Loucy (cell line): ENCODE results near the gene MAPK14.

Experiments used
- H2AFZ ChIP-seq: fragments of 200-600 bp; sonication (generic); 2 replicates; pipeline ENCODE4 v1.6.0; 2016; ENCODE audit warnings: antibody characterized with exemption, mild to moderate bottlenecking, low read length, moderate library complexity
- H3F3A ChIP-seq: fragments of 200-600 bp; 2 replicates; pipeline ENCODE4 v1.6.0; 2016; ENCODE audit warnings: antibody characterized with exemption, low read depth, mild to moderate bottlenecking
- H3K27me3 ChIP-seq: fragments of 200-600 bp; sonication (generic); 2 replicates; pipeline ENCODE4 v1.6.1; 2014; ENCODE audit warnings: low read length, mild to moderate bottlenecking; ENCODE audit not compliant: insufficient read depth, poor library complexity, severe bottlenecking
- H3K36me3 ChIP-seq: fragments of 200-600 bp; sonication (generic); 2 replicates; pipeline ENCODE4 v1.6.1; 2016; ENCODE audit warnings: low read length; ENCODE audit not compliant: insufficient read depth
- H3K4me1 ChIP-seq: fragments of 200-600 bp; sonication (generic); 2 replicates; pipeline ENCODE4 v1.5.1; 2014; ENCODE audit warnings: low read length, mild to moderate bottlenecking; ENCODE audit not compliant: insufficient read depth, poor library complexity, severe bottlenecking
- H3K4me2 ChIP-seq: fragments of 200-600 bp; sonication (generic); 2 replicates; pipeline ENCODE4 v1.6.0; 2014; ENCODE audit warnings: antibody characterized with exemption, low read length, low read depth, mild to moderate bottlenecking; ENCODE audit not compliant: poor library complexity, severe bottlenecking
- H3K4me3 ChIP-seq: fragments of 200-600 bp; sonication (generic); 2 replicates; pipeline ENCODE4 v1.5.1; 2014; ENCODE audit warnings: low read length, mild to moderate bottlenecking, mixed read lengths; ENCODE audit not compliant: poor library complexity, severe bottlenecking
- H3K79me2 ChIP-seq: fragments of 200-600 bp; sonication (generic); 2 replicates; pipeline ENCODE4 v1.6.1; 2014; ENCODE audit warnings: low read length; ENCODE audit not compliant: insufficient read depth
- H3K9ac ChIP-seq: fragments of 200-600 bp; sonication (generic); 2 replicates; pipeline ENCODE4 v1.6.0; 2014; ENCODE audit warnings: mild to moderate bottlenecking, low read depth, low read length, moderate library complexity; ENCODE audit not compliant: poor library complexity, severe bottlenecking
- H3K9me2 ChIP-seq: fragments of 200-600 bp; sonication (generic); replicated peaks from 2 replicates; pipeline ENCODE4 v1.6.1; 2016; ENCODE audit warnings: low read depth, low read length, mixed read lengths
- H3K9me3 ChIP-seq: fragments of 200-600 bp; sonication (generic); 2 replicates; pipeline ENCODE4 v1.6.1; 2014; ENCODE audit warnings: mild to moderate bottlenecking, antibody characterized with exemption, low read length, low read depth; ENCODE audit not compliant: insufficient read depth
- H4K20me1 ChIP-seq: fragments of 200-600 bp; sonication (generic); 2 replicates; pipeline ENCODE4 v1.6.0; 2014; ENCODE audit warnings: antibody characterized with exemption, low read length, mild to moderate bottlenecking; ENCODE audit not compliant: insufficient read depth, poor library complexity, severe bottlenecking
- EZH2phosphoT487 ChIP-seq: fragments of 200-600 bp; IDR thresholded peaks from 2 replicates; pipeline ENCODE4 v1.6.1; 2018; ENCODE audit warnings: antibody characterized with exemption, mild to moderate bottlenecking, moderate library complexity, borderline replicate concordance
- TF ChIP-seq, protein P1 (sequence below): fragments of 200-600 bp; sonication (generic); conservative IDR thresholded peaks from 2 replicates; pipeline ENCODE4 v1.5.1; 2014; ENCODE audit warnings: mild to moderate bottlenecking, antibody characterized with exemption, low read length

The MAPK14 gene

GRCh38 chr6:36147294-36147693 is 119.7 kb downstream of the MAPK14 start:
- Histone ChIP-seq H2AFZ (no peak overlapping the region), H3K9me3 (no peaks in the 10 kb centered on the region)

GRCh38 chr6:36149476-36149875 is 121.9 kb downstream of the MAPK14 start:
- Histone ChIP-seq H3K9me2 (no peaks in the 10 kb centered on the region), H3K4me1 (peaks cover 14% of the 10 kb centered on the region), H3F3A (no peaks in the 10 kb centered on the region), H3K4me3 (no peak overlapping the region), H4K20me1 (no peaks in the 10 kb centered on the region), H3K79me2 (no peaks in the 10 kb centered on the region), H3K36me3 (no peaks in the 10 kb centered on the region), H3K4me2 (no peak overlapping the region), H3K27me3 (no peaks in the 10 kb centered on the region), H3K9me3 (no peaks in the 10 kb centered on the region), H3K9ac (no peak overlapping the region), H2AFZ (no peak overlapping the region)
- TF ChIP-seq EZH2phosphoT487, result no peak
- TF ChIP-seq, protein P1, sequence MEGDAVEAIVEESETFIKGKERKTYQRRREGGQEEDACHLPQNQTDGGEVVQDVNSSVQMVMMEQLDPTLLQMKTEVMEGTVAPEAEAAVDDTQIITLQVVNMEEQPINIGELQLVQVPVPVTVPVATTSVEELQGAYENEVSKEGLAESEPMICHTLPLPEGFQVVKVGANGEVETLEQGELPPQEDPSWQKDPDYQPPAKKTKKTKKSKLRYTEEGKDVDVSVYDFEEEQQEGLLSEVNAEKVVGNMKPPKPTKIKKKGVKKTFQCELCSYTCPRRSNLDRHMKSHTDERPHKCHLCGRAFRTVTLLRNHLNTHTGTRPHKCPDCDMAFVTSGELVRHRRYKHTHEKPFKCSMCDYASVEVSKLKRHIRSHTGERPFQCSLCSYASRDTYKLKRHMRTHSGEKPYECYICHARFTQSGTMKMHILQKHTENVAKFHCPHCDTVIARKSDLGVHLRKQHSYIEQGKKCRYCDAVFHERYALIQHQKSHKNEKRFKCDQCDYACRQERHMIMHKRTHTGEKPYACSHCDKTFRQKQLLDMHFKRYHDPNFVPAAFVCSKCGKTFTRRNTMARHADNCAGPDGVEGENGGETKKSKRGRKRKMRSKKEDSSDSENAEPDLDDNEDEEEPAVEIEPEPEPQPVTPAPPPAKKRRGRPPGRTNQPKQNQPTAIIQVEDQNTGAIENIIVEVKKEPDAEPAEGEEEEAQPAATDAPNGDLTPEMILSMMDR, result no peak

More at GRCh38 chr6:36147294-36147693, 119.7 kb downstream of the MAPK14 start:
- Histone ChIP-seq H3K9ac (no peak overlapping the region), H3K4me1 (peaks cover 14% of the 10 kb centered on the region), H3K27me3 (no peaks in the 10 kb centered on the region), H3K9me2 (no peaks in the 10 kb centered on the region), H3K4me2 (no peak overlapping the region), H3F3A (no peaks in the 10 kb centered on the region), H4K20me1 (no peaks in the 10 kb centered on the region), H3K4me3 (no peak overlapping the region), H3K36me3 (no peaks in the 10 kb centered on the region), H3K79me2 (no peaks in the 10 kb centered on the region)
- TF ChIP-seq, protein P1, result no peak
- TF ChIP-seq EZH2phosphoT487, result no peak

GRCh38 chr6:36150283-36150682 is 122.7 kb downstream of the MAPK14 start:
- H3K27me3 ChIP-seq, result no peaks in the 10 kb centered on the region
- no peak overlapping the region for H2AFZ ChIP-seq
- H3K4me1 ChIP-seq, result peaks cover 14% of the 10 kb centered on the region
- no peak overlapping the region for H3K4me2 ChIP-seq
- no peaks in the 10 kb centered on the region for H3K79me2 ChIP-seq
- H3K9me2 ChIP-seq, result no peaks in the 10 kb centered on the region
- TF ChIP-seq, protein P1, result no peak
- TF ChIP-seq EZH2phosphoT487, result no peak
- peaks cover 3% of the 10 kb centered on the region; the same call in 1 of the 2 replicates for H3K9me3 ChIP-seq
- no peak overlapping the region for H3K9ac ChIP-seq
- no peak overlapping the region for H3K4me3 ChIP-seq
- H3F3A ChIP-seq, result no peaks in the 10 kb centered on the region
- no peaks in the 10 kb centered on the region for H3K36me3 ChIP-seq
- H4K20me1 ChIP-seq, result no peaks in the 10 kb centered on the region
